Right atrium auricular region (tissue), 2 donors: ENCODE measurements around the gene TLE4. TPM values are rescaled to one million over a fixed set of nuclear protein-coding genes. Genes with fewer than 3 reads are reported as not detected.

Source experiments
- DNase-seq: peaks from one replicate; pipeline ENCODE4 v3.0.0-alpha.2; 2019; ENCODE audit warnings: low spot score
- H3K27ac ChIP-seq, 2 donors: fragments of 200-600 bp; sonication (generic); 1 replicate in 1 of 2; 2 replicates in 1 of 2; pipeline ENCODE4 v1.5.1; 2016 to 2019
- H3K27me3 ChIP-seq, 2 donors: fragments of 200-600 bp; sonication (generic); one replicate each; pipeline versions ENCODE4 v1.5.1 to v1.6.0; 2017 to 2019
- H3K36me3 ChIP-seq: fragments of 200-600 bp; sonication (generic); one replicate; pipeline ENCODE4 v1.5.1; 2016
- H3K4me1 ChIP-seq, 2 donors: fragments of 200-600 bp; sonication (generic); one replicate each; pipeline versions ENCODE4 v1.5.1 to v1.6.0; 2017 to 2019
- H3K4me3 ChIP-seq, 2 donors: fragments of 200-600 bp; sonication (generic); 1 replicate in 1 of 2; 2 replicates in 1 of 2; pipeline ENCODE4 v1.5.1; 2017 to 2019; ENCODE audit warnings: mild to moderate bottlenecking in 1 of 2, moderate library complexity in 1 of 2
- H3K9me3 ChIP-seq, 2 donors: fragments of 200-600 bp; sonication (generic); one replicate each; pipeline ENCODE4 v1.5.1; 2019
- CTCF ChIP-seq, 2 donors: fragments of 200-600 bp; sonication (generic); IDR thresholded peaks; one replicate each; pipeline ENCODE4 v1.5.1; 2019; ENCODE audit warnings: antibody characterized with exemption in 2 of 2
- total RNA-seq, 2 donors: library from RNA; depleted of rRNA; stranded (reverse); fragments of >200 nt; gene quantifications; one replicate each; pipeline ENCODE4 v1.1.0, GENCODE V29; 2016

TLE4 gene
- total RNA-seq, 2 donors from 2014 or later: 18.9 to 26.1 TPM

DNA sequence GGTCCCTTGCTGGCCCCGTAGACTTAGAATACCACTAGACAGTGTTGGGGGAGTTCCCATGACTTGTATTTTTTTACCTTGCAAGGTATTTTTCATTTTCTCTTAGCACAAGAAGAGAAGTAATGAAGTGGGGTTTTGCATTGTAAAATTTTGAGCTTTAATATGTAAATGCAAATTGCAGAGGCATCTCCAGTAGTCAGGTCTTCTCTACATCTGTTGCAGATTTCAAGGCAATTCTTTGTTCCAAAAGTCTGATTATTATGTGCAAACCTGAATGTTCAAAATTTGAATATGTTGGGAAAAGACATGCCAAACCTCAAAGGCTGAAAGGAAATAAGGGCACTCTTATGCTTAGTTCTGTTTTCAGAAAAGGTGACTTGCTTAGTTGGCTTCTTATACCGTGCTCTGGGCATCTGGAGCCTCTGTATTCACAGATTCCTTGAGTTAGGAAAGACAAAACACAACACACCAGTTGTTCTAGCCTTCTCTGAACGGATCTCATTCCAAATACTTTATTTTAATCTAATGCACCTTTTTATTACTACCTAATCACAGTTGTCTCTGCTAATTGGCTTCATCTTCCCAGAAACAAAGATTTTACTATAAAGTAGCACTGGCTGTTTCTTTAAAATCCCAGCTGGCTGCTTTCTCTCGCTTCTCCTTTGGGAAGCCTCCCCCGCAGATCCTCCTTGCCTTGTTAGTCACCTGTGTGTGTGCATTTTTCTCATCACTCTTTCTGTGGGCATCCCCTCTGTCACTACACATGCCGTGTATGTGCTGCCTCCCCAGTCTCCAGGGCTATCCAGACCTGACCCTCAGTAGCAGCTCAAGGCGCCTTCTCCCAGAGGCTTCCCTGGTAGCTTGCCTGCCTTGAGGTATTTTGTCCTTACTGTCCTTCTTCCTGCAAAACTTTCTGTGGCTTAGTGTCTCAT lies 138.2 kb downstream of the TLE4 start:
- Histone ChIP-seq H3K27me3 (no peaks in the 10 kb centered on the region), H3K27ac (no peak overlapping the region), H3K9me3 (no peaks in the 10 kb centered on the region), H3K4me3 (no peak overlapping the region), H3K4me1 (no peaks in the 10 kb centered on the region), H3K36me3 (peaks cover 7% of the 10 kb centered on the region)
- DNase-seq: no peak
- TF ChIP-seq CTCF (IDR thresholded peaks at IDR 0.05): no peak

- no peak for TF ChIP-seq CTCF (IDR thresholded peaks at IDR 0.05)
- DNase-seq: no peak
- H3K36me3 ChIP-seq: peaks cover 24% of the 10 kb centered on the region
These were observed 140.1 kb downstream of the TLE4 start for GRCh38 chr9:79711874-79712273.

DNA sequence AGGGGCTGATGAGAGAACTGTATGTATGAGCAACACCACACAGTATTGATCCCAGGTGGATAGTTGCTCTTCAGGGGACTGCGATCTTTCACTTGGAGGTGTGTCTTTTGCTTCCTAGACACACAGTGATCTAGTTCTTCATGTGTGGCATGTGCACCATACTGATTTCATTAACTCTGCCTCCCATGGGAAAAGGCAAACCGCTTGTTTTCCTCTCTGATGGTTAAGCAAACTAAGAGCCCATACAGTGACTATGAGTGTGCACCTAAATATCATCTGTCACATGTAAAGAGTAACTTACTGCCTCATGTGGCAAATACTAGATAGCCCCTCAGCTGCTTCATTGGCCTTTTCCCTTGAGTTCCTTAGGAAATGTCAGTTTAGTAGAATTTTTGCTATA lies 147.3 kb downstream of the TLE4 start:
- Histone ChIP-seq H3K9me3 (no peaks in the 10 kb centered on the region), H3K4me1 (no peaks in the 10 kb centered on the region), H3K36me3 (peaks cover 78% of the 10 kb centered on the region), H3K27me3 (no peaks in the 10 kb centered on the region), H3K27ac (no peak overlapping the region), H3K4me3 (no peak overlapping the region)
- no peak for TF ChIP-seq CTCF (IDR thresholded peaks at IDR 0.05)
- no peak for DNase-seq

More at GRCh38 chr9:79711874-79712273, 140.1 kb downstream of the TLE4 start:
- no peaks in the 10 kb centered on the region for H3K27me3 ChIP-seq
- H3K9me3 ChIP-seq: no peaks in the 10 kb centered on the region
- no peaks in the 10 kb centered on the region for H3K4me1 ChIP-seq
- no peak overlapping the region for H3K27ac ChIP-seq
- no peak overlapping the region for H3K4me3 ChIP-seq

- no peaks in the 10 kb centered on the region for H3K4me1 ChIP-seq
- no peak for TF ChIP-seq CTCF (IDR thresholded peaks at IDR 0.05)
- DNase-seq: no peak
- no peaks in the 10 kb centered on the region for H3K27me3 ChIP-seq
- H3K36me3 ChIP-seq: peaks cover 88% of the 10 kb centered on the region
- H3K27ac ChIP-seq: no peak overlapping the region
- H3K9me3 ChIP-seq: no peaks in the 10 kb centered on the region
- no peak overlapping the region for H3K4me3 ChIP-seq
These were observed 148.2 kb downstream of the TLE4 start for GRCh38 chr9:79719989-79720388.

GRCh38 chr9:79731171-79731890 lies 159.6 kb downstream of the TLE4 start:
- Histone ChIP-seq H3K27ac (no peak overlapping the region), H3K9me3 (no peaks in the 10 kb centered on the region), H3K4me1 (no peaks in the 10 kb centered on the region), H3K27me3 (no peaks in the 10 kb centered on the region), H3K36me3 (no peaks in the 10 kb centered on the region), H3K4me3 (no peak overlapping the region)
- no peak for TF ChIP-seq CTCF (IDR thresholded peaks at IDR 0.05)
- no peak for DNase-seq
